Astrocyte of the cerebellum (primary cell): ENCODE measurements around the gene TCEANC2.

ENCODE experiments used
- DNase-seq: peaks from one replicate; pipeline ENCODE4 v3.0.0-alpha.2; 2011; ENCODE audit warnings: low read depth
- H3K4me3 ChIP-seq: 2 replicates; pipeline ENCODE4 v1.5.1; 2011; ENCODE audit warnings: mild to moderate bottlenecking, low read depth, low read length, moderate library complexity
- in situ Hi-C: cut with HindIII; loops from 2 replicates; pipeline ENCODE4 v1.10.0; 2017; ENCODE audit warnings: low sequenced_read_pairs
- TF ChIP-seq, protein P1 (sequence below): IDR thresholded peaks from 2 replicates; pipeline ENCODE4 v1.5.1; 2012; ENCODE audit warnings: low read length, low read depth, moderate library complexity, mild to moderate bottlenecking; ENCODE audit errors: missing control alignments

Gene TCEANC2

DNA sequence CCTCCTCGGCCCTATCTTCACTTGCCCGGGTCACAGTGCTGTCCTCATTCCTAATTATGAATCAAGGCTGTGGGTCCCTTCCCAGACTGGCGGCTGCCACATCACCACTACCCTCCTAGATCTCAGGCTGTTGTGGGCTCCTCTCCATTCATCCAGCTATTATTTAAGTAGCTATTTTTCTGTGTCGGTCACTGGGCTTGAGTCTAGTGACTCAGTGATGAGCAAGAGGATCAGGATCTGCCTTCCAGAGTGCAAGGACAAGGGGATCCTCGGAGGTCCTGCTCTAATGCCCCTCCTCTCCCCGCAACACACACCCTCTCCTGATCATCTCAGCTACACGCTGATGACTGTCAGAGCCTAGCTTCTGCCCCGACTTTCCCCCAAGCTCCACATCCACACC lies 65.3 kb downstream of the TCEANC2 start:
- no peak overlapping the region for H3K4me3 ChIP-seq
- in situ Hi-C loops, result no loop called here

DNA sequence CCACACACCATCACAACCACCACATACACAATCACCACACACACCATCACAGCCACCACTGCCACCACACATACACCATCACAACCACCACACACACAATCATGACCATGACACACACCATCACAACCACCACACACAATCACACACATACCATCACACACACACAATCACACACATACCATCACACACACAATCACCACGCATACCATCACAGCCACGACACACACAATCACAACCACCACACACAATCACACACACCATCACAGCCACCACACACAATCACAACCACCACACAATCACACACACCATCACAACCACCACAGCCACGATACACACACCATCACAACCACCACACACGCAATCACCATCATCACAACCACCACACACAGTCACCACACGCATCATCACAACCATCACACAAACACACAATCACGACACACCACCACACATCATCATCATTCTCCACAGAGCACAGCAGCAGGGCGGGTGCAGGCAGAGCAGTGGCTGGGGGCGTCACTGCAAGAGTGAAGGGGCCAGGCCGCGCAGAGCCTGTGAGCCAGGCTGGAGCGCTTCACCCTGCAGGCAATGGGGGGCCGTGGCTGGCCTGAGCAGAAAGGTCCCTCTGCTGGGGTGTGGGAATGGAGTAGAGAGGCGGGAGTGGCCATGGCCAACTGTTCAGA lies 66.8 kb downstream of the TCEANC2 start:
- in situ Hi-C loops, result no loop called here
- TF ChIP-seq, protein P1, sequence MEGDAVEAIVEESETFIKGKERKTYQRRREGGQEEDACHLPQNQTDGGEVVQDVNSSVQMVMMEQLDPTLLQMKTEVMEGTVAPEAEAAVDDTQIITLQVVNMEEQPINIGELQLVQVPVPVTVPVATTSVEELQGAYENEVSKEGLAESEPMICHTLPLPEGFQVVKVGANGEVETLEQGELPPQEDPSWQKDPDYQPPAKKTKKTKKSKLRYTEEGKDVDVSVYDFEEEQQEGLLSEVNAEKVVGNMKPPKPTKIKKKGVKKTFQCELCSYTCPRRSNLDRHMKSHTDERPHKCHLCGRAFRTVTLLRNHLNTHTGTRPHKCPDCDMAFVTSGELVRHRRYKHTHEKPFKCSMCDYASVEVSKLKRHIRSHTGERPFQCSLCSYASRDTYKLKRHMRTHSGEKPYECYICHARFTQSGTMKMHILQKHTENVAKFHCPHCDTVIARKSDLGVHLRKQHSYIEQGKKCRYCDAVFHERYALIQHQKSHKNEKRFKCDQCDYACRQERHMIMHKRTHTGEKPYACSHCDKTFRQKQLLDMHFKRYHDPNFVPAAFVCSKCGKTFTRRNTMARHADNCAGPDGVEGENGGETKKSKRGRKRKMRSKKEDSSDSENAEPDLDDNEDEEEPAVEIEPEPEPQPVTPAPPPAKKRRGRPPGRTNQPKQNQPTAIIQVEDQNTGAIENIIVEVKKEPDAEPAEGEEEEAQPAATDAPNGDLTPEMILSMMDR, result no peak
- H3K4me3 ChIP-seq, result no peak overlapping the region
- no peak for DNase-seq

More for the DNA sequence above, 65.3 kb downstream of the TCEANC2 start:
- TF ChIP-seq, protein P1, result no peak
- no peak for DNase-seq

DNA sequence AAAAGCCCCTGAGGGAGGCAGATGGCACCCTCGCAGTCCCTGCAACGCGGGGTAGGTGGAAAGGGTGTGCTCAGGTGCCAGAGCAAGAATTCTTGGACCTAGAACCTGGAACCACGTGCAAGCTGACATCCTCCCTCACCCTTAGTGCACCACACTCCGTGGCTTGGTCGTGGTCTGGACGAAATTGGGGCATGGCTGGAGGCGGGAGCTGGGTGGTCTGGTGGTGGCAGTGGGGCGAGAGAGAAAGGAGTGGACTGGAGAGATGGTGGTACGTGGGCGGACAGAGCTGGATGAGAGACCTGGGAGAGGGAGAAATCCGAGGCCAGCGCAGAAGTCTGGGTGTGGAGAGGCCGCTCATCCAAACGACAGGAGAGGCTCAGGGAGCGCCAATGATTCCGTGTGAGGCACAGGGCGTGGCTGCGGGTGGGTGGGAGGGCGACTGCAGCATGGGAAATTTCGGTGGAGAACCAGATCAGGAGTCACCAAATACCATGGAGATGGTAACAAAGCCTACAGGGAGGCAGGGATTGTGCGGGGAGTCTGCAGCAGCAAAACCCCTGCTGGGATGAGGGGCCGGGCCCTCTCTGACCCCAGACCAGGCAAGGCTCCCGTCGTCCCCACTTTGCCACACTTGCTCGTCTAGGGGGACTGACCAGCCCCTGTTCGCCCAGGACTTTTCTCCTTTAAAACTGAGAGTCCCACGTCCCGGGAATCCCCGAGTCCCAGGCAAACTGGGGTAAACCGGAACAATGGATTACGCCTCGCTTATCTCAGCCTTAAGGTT lies 67.5 kb downstream of the TCEANC2 start:
- in situ Hi-C loops, result no loop called here
- DNase-seq, result no peak
- peak overlapping the region; percentile 9 for H3K4me3 ChIP-seq
- TF ChIP-seq, protein P1, result no peak

DNA sequence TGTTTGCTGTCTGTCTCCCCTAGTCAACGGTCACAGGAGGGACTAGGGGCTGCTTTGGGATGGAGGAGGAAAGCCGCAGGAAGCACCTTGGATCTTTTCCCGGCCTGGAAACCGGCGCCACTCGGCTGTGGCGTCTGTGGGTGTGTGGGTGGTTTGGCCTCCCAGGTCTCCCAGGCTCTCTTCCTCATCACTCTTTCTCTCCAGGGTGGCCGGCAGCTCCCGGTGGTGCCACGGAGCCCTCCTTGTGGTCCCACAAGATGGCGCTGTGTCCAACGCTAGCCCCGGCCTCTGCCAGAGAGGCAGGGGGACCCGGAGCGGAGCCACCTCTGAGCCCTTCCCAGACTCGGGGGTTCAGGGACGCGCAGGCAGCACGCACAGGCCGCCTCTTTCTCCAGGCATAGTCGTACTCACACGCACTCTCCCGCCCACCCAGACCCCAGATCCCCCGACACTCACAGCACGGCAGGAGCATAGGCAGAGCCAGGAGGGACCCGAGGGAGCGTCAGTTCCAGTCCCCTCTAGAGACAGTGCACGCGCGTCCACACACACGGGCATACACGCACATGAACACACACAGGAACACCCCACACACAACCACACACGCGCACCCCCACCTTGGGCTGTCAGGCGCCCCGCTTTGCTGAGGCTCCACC lies 68.2 kb downstream of the TCEANC2 start:
- in situ Hi-C loops, result no loop called here
- DNase-seq, result peak; percentile 62
- H3K4me3 ChIP-seq, result peak overlapping the region; percentile 9
- TF ChIP-seq, protein P1, result peak; percentile 75

DNA sequence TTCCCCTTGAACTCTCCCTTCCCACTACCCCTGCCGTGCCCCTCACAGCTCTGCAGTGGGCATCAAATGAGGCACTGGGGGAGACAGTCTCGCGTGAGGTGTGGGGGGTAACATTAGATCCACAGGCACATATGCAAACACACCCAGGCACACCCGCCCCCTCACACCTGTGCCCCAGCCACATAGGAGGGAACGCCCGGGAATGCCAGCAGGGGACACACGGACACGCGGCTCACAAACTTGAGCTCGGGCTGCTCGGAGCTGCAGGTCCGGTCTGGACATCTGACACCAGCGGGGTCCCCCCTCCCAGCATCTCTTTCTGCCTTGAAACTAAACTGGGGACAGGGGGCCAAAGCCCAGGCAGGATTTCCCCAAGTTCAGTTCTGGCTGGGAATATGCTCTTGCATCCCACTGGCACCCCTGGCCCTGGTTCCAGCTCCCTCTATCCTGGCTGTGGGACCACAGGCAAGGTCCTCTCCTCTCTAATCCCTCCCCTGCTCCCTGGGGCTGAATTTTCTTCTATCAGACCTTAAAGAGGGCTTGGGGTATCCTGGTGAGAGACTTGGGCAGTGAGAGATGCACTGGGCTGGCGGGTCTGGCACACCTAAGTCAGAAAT lies 68.8 kb downstream of the TCEANC2 start:
- in situ Hi-C loops, result no loop called here
- TF ChIP-seq, protein P1, result no peak
- no peak overlapping the region for H3K4me3 ChIP-seq
- DNase-seq, result no peak

DNA sequence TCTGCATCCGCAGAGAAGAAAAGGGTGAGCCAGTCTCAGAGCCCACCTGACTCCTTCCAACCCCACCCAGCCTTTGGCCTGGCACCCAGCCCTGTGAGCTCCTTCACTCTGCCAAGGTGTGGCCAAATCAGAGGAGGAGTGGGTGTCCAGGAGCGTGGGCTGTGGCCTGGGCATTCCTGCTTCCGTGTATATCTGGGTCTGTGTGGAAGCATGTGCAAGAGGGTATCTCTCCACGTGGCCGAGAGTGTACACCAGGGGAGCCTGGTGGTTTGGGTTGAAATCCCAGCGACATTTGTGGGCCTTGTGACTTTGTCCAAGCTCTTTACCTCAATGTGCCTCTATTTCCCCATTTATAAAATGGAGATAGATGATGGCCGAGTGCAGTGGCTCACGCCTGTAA lies 69.6 kb downstream of the TCEANC2 start:
- DNase-seq, result no peak
- H3K4me3 ChIP-seq, result no peak overlapping the region
- in situ Hi-C loops, result no loop called here
- TF ChIP-seq, protein P1, result no peak
